Measurements from ENCODE around the gene ACBD4.

- TF ChIP-seq CEBPB (IDR thresholded peaks at IDR 0.05), result no peak
- no peak for TF ChIP-seq MAX (IDR thresholded peaks at IDR 0.05)
- no peak for TF ChIP-seq TAF1 (IDR thresholded peaks at IDR 0.05; ENCODE audit: low read depth)
- no peak for TF ChIP-seq RAD21 (IDR thresholded peaks at IDR 0.05; ENCODE audit: low read depth)
- no peak for TF ChIP-seq FOXM1 (IDR thresholded peaks at IDR 0.05; ENCODE audit: borderline replicate concordance, low read depth)
- TF ChIP-seq TCF12 (IDR thresholded peaks at IDR 0.05; ENCODE audit: low read depth), result no peak
- no peak for TF ChIP-seq EP300 (IDR thresholded peaks at IDR 0.05; ENCODE audit: borderline replicate concordance)
- TF ChIP-seq NFIC (IDR thresholded peaks at IDR 0.05), result no peak
- TF ChIP-seq REST (IDR thresholded peaks at IDR 0.05; ENCODE audit: low read depth), result no peak
- no peak for TF ChIP-seq ZBTB7A (IDR thresholded peaks at IDR 0.05; ENCODE audit: low read depth)
- no peak for TF ChIP-seq USF1 (IDR thresholded peaks at IDR 0.05)
- no peak for TF ChIP-seq YY1 (IDR thresholded peaks at IDR 0.05; ENCODE audit: low read depth)
Observed at GRCh38 chr17:45114117-45114932, 21.2 kb upstream of the ACBD4 start.

Data from Ishikawa (cell line).